Neural cell (in vitro differentiated cells): ENCODE measurements around the gene PHACTR3.

ENCODE experiments used
- CTCF ChIP-seq: fragments of 450-650 bp; IDR thresholded peaks from 2 replicates; pipeline ENCODE4 v1.5.1; 2014; ENCODE audit warnings: antibody characterized with exemption, mild to moderate bottlenecking, moderate library complexity; ENCODE audit not compliant: poor library complexity, severe bottlenecking
- EZH2 ChIP-seq: fragments of 200-600, 300-800 bp; shearing (Covaris generic), sonication (generic); IDR thresholded peaks from 2 replicates; pipeline ENCODE4 v1.6.1; 2014; ENCODE audit warnings: antibody characterized with exemption, low read length, borderline replicate concordance, mild to moderate bottlenecking; ENCODE audit not compliant: insufficient read depth, poor library complexity, severe bottlenecking
- POLR2AphosphoS5 ChIP-seq: IDR thresholded peaks from 2 replicates; pipeline ENCODE4 v1.6.1; 2012
- REST ChIP-seq: IDR thresholded peaks from 2 replicates; pipeline ENCODE4 v1.6.1; 2012; ENCODE audit warnings: borderline replicate concordance

GRCh38 chr20:59706400-59706693 is 102.0 kb downstream of the PHACTR3 start:
- TF ChIP-seq EZH2 (no peak), CTCF (no peak), REST (no peak), POLR2AphosphoS5 (no peak)
